D721Med (cell line): ENCODE data around the gene NUCKS1.
A peak's percentile ranks its signal among the peaks of the same experiment; 100 is the strongest.

Experiments
- DNase-seq: peaks from one replicate; pipeline ENCODE4 v3.0.0; 2011; ENCODE audit warnings: low spot score; ENCODE audit not compliant: insufficient read length
- FAIRE-seq: peaks from 2 replicates; lab custom pipeline; 2011; peaks lifted over from hg19 to GRCh38; lab: Jason Lieb, UNC
- CTCF ChIP-seq: IDR thresholded peaks from 2 replicates; pipeline ENCODE4 v1.5.1; 2012; ENCODE audit warnings: mild to moderate bottlenecking, control low read depth; ENCODE audit not compliant: insufficient read depth; ENCODE audit errors: missing control alignments

Gene NUCKS1

GRCh38 chr1:205690122-205690756 is 59.7 kb downstream of the NUCKS1 start:
- DNase-seq (no peak), FAIRE-seq (no peak)
- no peak for TF ChIP-seq CTCF

GRCh38 chr1:205689479-205689878 is 60.5 kb downstream of the NUCKS1 start:
- no peak for DNase-seq
- no peak for TF ChIP-seq CTCF
- no peak for FAIRE-seq

GRCh38 chr1:205688171-205689080 is 61.6 kb downstream of the NUCKS1 start:
- no peak for TF ChIP-seq CTCF
- FAIRE-seq (no peak), DNase-seq (no peak)

GRCh38 chr1:205687242-205687641 is 62.7 kb downstream of the NUCKS1 start:
- FAIRE-seq (no peak), DNase-seq (no peak)
- no peak for TF ChIP-seq CTCF

GRCh38 chr1:205681364-205681763 is 68.6 kb downstream of the NUCKS1 start:
- TF ChIP-seq CTCF, result no peak
- FAIRE-seq (no peak), DNase-seq (no peak)

GRCh38 chr1:205680073-205680851 is 69.7 kb downstream of the NUCKS1 start, which contains the start of gene SLC45A3:
Gene SLC45A3, minus strand, starts transcription at chr1:205680509. Its CDS starts 15,853 bp downstream, at chr1:205664656.
- no peak for TF ChIP-seq CTCF
- DNase-seq, result peak; percentile 98
- FAIRE-seq, result no peak
